ENCODE data around the gene C16orf95.
"Not testable (repeated sequence)": the region's sequence is repeated elsewhere in the genome, so short reads cannot be mapped to it uniquely, and the experiment has no call there.

The C16orf95 gene

DNA sequence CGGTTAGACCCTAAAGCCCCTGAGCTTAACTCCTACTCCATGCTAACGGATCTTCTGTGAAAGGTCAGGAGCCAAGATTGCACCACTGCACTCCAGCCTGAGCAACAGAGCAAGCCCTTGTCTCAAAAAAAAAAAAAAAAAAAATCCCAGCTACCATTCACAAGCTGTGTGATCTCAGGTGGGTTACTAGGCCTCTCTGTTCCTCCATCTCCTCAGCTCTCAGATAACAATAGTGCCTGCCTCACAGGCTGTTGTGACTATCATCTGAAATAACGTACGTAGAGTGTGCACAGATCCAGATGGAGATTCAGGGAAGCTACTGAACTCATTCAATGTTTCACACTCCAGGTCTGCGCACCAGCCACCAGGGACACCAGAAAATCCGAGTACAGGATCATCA is 57.8 kb downstream of the C16orf95 start:
- ChIA-PET POLR2A (no interaction called here), CTCF (interaction anchor here (0.6 kb wide), 1 partner anchor 39 kb away, joined by 6 read pairs; no protein-coding TSS in a partner anchor)
- no peak for DNase-seq (ENCODE audit: extremely low spot score)
- TF ChIP-seq, protein P1, sequence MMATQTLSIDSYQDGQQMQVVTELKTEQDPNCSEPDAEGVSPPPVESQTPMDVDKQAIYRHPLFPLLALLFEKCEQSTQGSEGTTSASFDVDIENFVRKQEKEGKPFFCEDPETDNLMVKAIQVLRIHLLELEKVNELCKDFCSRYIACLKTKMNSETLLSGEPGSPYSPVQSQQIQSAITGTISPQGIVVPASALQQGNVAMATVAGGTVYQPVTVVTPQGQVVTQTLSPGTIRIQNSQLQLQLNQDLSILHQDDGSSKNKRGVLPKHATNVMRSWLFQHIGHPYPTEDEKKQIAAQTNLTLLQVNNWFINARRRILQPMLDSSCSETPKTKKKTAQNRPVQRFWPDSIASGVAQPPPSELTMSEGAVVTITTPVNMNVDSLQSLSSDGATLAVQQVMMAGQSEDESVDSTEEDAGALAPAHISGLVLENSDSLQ (IDR thresholded peaks at IDR 0.05) = no peak
- no peak for TF ChIP-seq ARNT (IDR thresholded peaks at IDR 0.05)
- no peak for TF ChIP-seq FOXA1 (IDR thresholded peaks at IDR 0.05)
- no peak for TF ChIP-seq SP1 (IDR thresholded peaks at IDR 0.05)
- TF ChIP-seq FOXM1 (IDR thresholded peaks at IDR 0.05; ENCODE audit: borderline replicate concordance) = no peak

DNA sequence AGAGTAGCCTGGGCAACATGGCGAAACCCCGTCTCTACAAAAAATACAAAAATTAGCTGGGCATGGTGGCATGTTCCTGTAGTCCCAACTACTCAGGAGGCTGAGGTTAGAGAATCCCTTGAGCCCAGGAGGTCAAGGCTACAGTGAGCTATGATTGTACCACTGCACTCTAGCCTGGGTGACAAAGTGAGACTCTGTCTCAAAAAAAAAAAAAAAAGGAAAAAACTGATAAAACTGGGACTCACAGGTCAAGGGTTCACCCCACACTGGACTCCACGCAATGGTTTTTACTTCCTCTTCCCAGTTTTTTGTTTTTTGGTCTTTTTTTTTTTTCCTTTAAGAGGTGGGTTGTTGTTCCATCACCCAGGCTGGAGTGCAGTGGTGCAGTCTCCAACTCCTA is 58.5 kb downstream of the C16orf95 start:
- POLR2A ChIA-PET; DNase-seq (ENCODE audit: extremely low spot score); CTCF ChIA-PET: not testable (repeated sequence)

DNA sequence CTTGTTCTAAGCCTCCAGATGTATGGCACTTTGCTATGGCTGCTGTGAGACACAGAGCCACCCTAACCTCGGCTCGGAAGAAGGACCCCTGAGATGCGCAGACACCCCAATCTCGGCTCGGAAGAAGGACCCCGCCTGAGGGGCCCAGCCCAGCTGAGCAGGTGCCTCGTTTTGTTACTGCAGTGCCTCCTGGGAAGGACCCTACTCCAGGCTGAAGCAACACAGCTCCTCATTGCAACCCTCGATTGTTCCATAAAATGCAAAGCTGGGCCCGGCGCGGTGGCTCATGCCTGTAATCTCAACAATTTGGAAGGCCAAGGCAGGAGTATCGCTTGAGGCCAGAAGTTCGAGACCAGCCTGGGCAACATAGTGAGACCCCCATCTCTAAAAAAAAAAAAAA is 61.3 kb downstream of the C16orf95 start:
- POLR2A ChIA-PET = no interaction called here
- CTCF ChIA-PET = no interaction called here
- DNase-seq (ENCODE audit: extremely low spot score) = no peak
- TF ChIP-seq SP1 (IDR thresholded peaks at IDR 0.05) (no peak), L3MBTL2 (conservative IDR thresholded peaks at IDR 0.05) (no peak), FOXA1 (IDR thresholded peaks at IDR 0.05) (no peak)

DNA sequence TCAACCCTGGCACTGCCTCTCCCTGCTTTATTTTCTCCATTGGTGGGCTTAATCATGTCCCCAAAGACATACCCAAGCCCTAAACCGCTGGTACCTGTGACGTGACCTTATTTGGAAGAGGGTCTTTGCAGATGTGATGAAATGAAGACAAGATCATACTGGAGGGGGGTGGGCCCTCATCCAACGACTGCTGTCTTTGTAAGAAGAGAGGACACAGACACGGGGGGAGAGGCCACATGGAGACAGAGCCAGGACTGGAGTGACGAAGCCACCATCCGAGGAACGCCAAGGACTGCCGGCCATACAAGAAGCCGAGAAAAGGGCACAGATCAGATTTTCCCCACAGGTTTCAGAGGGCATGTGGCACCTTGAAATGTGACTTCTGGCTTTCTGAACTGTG is 62.5 kb downstream of the C16orf95 start:
- TF ChIP-seq BHLHE40 (IDR thresholded peaks at IDR 0.05; ENCODE audit: borderline replicate concordance) (no peak), SUZ12 (IDR thresholded peaks at IDR 0.05) (no peak), ZNF384 (IDR thresholded peaks at IDR 0.05) (no peak), ARNT (IDR thresholded peaks at IDR 0.05) (no peak), CTBP1 (IDR thresholded peaks at IDR 0.05; ENCODE audit: borderline replicate concordance) (no peak), LEF1 (IDR thresholded peaks at IDR 0.05; ENCODE audit: borderline replicate concordance) (no peak), L3MBTL2 (conservative IDR thresholded peaks at IDR 0.05) (no peak), NFRKB (IDR thresholded peaks at IDR 0.05) (no peak), FOXK2 (IDR thresholded peaks at IDR 0.05) (no peak)
- ChIA-PET CTCF (no interaction called here), POLR2A (no interaction called here)
- DNase-seq (ENCODE audit: extremely low spot score) = no peak

DNA sequence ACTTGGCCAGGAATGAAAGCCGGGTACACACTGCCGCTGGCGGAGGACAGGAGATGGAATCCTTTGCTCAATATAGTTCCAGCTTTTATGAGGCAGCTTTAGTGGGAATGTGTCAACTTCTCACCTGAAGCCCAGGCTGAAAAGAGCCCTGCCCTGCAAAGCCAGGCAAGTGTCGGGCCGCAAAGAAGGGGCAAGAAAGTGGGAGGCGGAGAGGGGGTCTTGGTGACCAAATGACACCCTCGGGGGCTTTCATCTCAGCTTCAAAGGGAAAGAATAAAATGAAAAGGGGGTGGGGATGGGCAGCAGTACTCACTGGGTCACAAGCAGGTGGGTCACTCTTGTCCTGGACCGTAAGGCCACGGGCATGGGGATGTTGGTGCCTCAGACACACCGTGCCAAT is 62.9 kb downstream of the C16orf95 start:
- TF ChIP-seq L3MBTL2 (conservative IDR thresholded peaks at IDR 0.05) (no peak), SUZ12 (IDR thresholded peaks at IDR 0.05) (no peak), TARDBP (IDR thresholded peaks at IDR 0.05) (no peak), NFRKB (IDR thresholded peaks at IDR 0.05) (no peak), FOXM1 (IDR thresholded peaks at IDR 0.05; ENCODE audit: borderline replicate concordance) (no peak), HDGF (IDR thresholded peaks at IDR 0.05; ENCODE audit: borderline replicate concordance) (no peak), ZNF384 (IDR thresholded peaks at IDR 0.05) (no peak)
- POLR2A ChIA-PET = no interaction called here

DNA sequence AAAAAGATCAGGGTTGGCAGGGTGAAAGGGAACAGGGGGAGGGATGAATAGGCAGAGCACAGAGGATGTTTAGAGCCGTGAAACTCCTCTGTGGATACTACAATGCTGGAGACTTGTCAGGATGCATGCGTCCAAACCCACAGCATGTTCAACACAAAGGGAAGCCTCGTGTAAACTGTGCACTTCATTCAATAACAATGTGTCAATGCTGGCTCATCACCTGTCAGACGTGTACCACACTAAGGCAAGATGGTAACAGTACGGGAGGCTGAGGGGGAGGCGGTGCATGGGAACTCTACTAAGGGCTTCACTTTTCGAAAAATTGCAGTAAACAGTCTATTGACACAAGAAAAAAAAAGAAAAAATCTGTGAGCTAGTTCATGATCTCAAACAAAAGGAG is 63.7 kb downstream of the C16orf95 start:
- ChIA-PET POLR2A (no interaction called here), CTCF (no interaction called here)
- DNase-seq (ENCODE audit: extremely low spot score) = no peak
- TF ChIP-seq, protein P1 (IDR thresholded peaks at IDR 0.05) = no peak
- TF ChIP-seq FOXA1 (IDR thresholded peaks at IDR 0.05) = no peak
- no peak for TF ChIP-seq FOXK2 (IDR thresholded peaks at IDR 0.05)
- TF ChIP-seq HDGF (IDR thresholded peaks at IDR 0.05; ENCODE audit: borderline replicate concordance) = no peak
- TF ChIP-seq SUZ12 (IDR thresholded peaks at IDR 0.05) = no peak
- no peak for TF ChIP-seq LEF1 (IDR thresholded peaks at IDR 0.05; ENCODE audit: borderline replicate concordance)
- TF ChIP-seq ELF4 (IDR thresholded peaks at IDR 0.05) = no peak

More for the DNA sequence above, 62.9 kb downstream of the C16orf95 start:
- CTCF ChIA-PET = no interaction called here
- no peak for DNase-seq (ENCODE audit: extremely low spot score)

Data from HEK293T (cell line).